ENCODE results near the gene IQSEC1. TPM values are rescaled to one million over a fixed set of nuclear protein-coding genes. Genes with fewer than 3 reads are reported as not detected.

The IQSEC1 gene
- total and polyA plus RNA-seq, 8 donors: 24.9 to 57.0 (median 34.2) TPM

- peaks cover 0 to 4% of the 10 kb centered on the region in 2 donors for H3K27me3 ChIP-seq
- no peak for TF ChIP-seq CTCF (IDR thresholded peaks at IDR 0.05)
- peaks cover 0 to 7% of the 10 kb centered on the region in 2 donors for H3K36me3 ChIP-seq
- no peak for DNase-seq
- ATAC-seq: no peak
- H3K9me3 ChIP-seq: no peaks in the 10 kb centered on the region
- peaks cover 34 to 98% of the 10 kb centered on the region in 2 donors for H3K4me1 ChIP-seq
- intact Hi-C loops (cut with DNase I): no loop called here
- H3K4me3 ChIP-seq: no peak overlapping the region
- H3K27ac ChIP-seq: peak overlapping the region in 1 of 2 donors; percentile 50
Measured at GRCh38 chr3:12962292-12962691, 110.9 kb downstream of the IQSEC1 start.

GRCh38 chr3:12961697-12962036 is 111.6 kb downstream of the IQSEC1 start:
- DNase-seq (no peak), ATAC-seq (no peak)
- no peak overlapping the region for H3K27ac ChIP-seq
- peaks cover 0 to 7% of the 10 kb centered on the region in 2 donors for H3K36me3 ChIP-seq
- H3K27me3 ChIP-seq: no peaks in the 10 kb centered on the region
- intact Hi-C loops (cut with DNase I): no loop called here
- TF ChIP-seq CTCF (IDR thresholded peaks at IDR 0.05): no peak
- peaks cover 34 to 96% of the 10 kb centered on the region in 2 donors for H3K4me1 ChIP-seq
- no peaks in the 10 kb centered on the region for H3K9me3 ChIP-seq
- H3K4me3 ChIP-seq: no peak overlapping the region

GRCh38 chr3:12961007-12961696 is 112.1 kb downstream of the IQSEC1 start:
- peaks cover 34 to 95% of the 10 kb centered on the region in 2 donors for H3K4me1 ChIP-seq
- H3K27ac ChIP-seq: no peak overlapping the region
- peak in 1 of 4 donors; percentile 33 for DNase-seq
- no peak for ATAC-seq
- no peak for TF ChIP-seq CTCF (IDR thresholded peaks at IDR 0.05)
- peaks cover 0 to 7% of the 10 kb centered on the region in 2 donors for H3K36me3 ChIP-seq
- no peaks in the 10 kb centered on the region for H3K27me3 ChIP-seq
- H3K9me3 ChIP-seq: no peaks in the 10 kb centered on the region
- intact Hi-C loops (cut with DNase I): no loop called here
- H3K4me3 ChIP-seq: no peak overlapping the region

- DNase-seq (no peak), ATAC-seq (no peak)
- Histone ChIP-seq H3K27ac (peak overlapping the region in 1 of 2 donors; percentile 67), H3K27me3 (no peaks in the 10 kb centered on the region), H3K9me3 (no peaks in the 10 kb centered on the region), H3K4me3 (no peak overlapping the region), H3K36me3 (peaks cover 0 to 7% of the 10 kb centered on the region in 2 donors), H3K4me1 (peaks cover 38 to 95% of the 10 kb centered on the region in 2 donors)
- no peak for TF ChIP-seq CTCF (IDR thresholded peaks at IDR 0.05)
- intact Hi-C loops (cut with DNase I): no loop called here
Measured at GRCh38 chr3:12960497-12960896, 112.7 kb downstream of the IQSEC1 start.

GRCh38 chr3:12959838-12960378 is 113.3 kb downstream of the IQSEC1 start:
- Histone ChIP-seq H3K27me3 (no peaks in the 10 kb centered on the region), H3K4me3 (no peak overlapping the region), H3K27ac (peak overlapping the region in 1 of 2 donors; percentile 67), H3K4me1 (peaks cover 39 to 95% of the 10 kb centered on the region in 2 donors), H3K9me3 (no peaks in the 10 kb centered on the region), H3K36me3 (peaks cover 0 to 7% of the 10 kb centered on the region in 2 donors)
- TF ChIP-seq CTCF (IDR thresholded peaks at IDR 0.05): no peak
- ATAC-seq: peak; percentile 38
- peak in 2 of 4 donors; percentile 64 to 82 for DNase-seq
- intact Hi-C loops (cut with DNase I): no loop called here
